Measurements from ENCODE around the gene ARHGEF17.

ARHGEF17 gene

DNA sequence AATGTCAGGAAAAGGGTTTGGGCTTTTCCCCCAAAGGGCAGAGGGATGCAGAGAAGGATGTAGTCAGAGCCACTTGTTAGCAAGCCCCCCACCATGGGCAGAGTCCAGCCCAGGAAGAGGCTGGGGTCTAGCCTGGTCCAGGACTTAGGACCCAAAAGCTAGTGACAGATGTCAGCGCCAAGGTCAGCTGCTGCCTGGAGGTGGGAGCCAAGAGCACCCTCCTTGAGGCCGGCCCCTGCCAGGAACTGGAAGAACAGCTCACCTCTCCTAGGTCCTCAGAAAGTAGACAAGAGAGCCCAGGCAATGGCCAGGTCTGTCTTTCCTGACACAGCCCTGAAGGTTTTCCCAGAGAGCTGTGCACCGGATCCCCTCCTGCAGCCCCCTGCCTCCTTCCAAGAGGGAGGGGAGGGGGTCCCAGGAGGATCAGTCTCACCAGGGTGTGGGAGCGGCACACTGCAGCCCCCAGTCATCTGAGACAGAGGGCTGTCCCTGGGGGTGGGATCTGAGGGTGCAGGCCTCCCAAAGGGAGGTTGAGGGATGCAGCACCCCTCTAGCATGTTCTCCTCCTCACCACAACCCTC, 14.6 kb upstream of the ARHGEF17 start:
- no peak for DNase-seq (ENCODE audit: low read depth)

DNA sequence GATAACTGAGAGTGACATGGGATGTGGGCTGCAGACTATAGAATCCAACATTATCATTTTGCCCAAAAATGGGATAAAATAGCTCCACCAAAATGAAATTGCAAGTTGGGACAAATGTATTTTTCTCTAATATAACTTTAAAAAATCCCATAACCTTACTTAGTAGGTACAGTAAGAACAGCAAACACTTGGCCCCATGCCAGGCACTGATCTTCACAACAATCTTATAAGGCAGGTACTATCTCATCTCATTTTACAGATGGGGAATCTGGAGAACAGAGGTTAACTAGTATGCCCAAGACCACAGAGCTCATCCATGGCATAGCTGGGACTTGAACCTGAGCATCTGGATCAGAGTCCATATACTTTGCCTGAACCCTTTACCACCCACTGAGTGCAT, 13.5 kb upstream of the ARHGEF17 start:
- no peak for DNase-seq (ENCODE audit: low read depth)

DNA sequence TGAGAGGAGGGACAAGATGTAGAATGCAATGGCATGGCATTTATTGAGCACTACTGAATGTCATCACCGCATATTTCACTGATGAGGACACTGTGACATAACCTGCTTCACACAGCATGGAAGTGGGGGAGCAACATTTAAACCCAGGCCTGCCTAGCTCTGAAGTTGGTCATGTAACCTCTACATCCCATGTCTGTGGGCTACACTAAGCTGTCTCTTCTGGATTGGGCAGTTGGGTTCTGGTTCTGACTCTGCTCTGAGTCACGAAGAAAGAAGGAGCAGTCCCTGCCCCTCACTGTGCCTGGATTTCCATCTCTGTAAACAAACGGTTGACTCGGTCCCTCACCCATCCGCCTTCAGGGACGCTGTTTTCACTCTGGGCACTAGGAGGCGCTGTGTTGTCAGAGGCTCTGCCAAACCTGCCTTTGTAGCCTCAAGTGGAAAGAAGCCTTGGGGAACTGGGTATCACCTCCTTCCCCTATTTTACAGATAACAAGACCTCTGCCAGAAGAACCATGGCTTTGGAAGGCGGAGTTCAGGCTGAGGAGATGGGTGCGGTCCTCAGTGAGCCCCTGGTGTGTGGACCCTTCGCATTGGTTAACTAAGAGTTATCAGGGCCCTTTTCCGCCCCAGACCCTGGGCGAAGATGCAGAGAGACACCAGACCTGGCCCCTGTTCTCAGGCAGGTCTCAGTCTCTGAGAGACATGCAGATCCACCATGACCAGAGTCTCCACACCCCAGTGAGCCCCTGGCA, 12.7 kb upstream of the ARHGEF17 start:
- DNase-seq (ENCODE audit: low read depth): peak; percentile 18

DNA sequence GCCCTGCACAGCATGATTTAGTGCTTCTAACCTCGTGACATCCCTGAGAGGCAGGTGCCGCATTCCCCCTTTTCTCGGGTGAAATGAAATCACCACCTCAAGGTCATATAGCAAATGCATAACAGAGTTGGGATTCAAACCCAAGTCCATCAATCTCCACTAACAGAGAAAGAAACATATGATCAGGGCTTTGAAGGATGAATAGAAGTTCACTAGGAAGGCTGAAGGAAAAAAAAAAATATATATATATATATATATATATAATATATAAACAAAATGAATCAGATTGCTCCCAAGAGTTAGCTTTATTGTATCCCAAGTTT, 12.1 kb upstream of the ARHGEF17 start:
- no peak for DNase-seq (ENCODE audit: low read depth)

DNA sequence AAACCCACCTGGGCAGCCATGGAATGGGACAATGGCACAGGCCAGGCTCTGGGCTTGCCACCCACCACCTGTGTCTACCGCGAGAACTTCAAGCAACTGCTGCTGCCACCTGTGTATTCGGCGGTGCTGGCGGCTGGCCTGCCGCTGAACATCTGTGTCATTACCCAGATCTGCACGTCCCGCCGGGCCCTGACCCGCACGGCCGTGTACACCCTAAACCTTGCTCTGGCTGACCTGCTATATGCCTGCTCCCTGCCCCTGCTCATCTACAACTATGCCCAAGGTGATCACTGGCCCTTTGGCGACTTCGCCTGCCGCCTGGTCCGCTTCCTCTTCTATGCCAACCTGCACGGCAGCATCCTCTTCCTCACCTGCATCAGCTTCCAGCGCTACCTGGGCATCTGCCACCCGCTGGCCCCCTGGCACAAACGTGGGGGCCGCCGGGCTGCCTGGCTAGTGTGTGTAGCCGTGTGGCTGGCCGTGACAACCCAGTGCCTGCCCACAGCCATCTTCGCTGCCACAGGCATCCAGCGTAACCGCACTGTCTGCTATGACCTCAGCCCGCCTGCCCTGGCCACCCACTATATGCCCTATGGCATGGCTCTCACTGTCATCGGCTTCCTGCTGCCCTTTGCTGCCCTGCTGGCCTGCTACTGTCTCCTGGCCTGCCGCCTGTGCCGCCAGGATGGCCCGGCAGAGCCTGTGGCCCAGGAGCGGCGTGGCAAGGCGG, 11.4 kb upstream of the ARHGEF17 start:
- DNase-seq (ENCODE audit: low read depth): no peak

DNA sequence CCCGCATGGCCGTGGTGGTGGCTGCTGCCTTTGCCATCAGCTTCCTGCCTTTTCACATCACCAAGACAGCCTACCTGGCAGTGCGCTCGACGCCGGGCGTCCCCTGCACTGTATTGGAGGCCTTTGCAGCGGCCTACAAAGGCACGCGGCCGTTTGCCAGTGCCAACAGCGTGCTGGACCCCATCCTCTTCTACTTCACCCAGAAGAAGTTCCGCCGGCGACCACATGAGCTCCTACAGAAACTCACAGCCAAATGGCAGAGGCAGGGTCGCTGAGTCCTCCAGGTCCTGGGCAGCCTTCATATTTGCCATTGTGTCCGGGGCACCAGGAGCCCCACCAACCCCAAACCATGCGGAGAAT, 10.9 kb upstream of the ARHGEF17 start:
- DNase-seq (ENCODE audit: low read depth): no peak

DNA sequence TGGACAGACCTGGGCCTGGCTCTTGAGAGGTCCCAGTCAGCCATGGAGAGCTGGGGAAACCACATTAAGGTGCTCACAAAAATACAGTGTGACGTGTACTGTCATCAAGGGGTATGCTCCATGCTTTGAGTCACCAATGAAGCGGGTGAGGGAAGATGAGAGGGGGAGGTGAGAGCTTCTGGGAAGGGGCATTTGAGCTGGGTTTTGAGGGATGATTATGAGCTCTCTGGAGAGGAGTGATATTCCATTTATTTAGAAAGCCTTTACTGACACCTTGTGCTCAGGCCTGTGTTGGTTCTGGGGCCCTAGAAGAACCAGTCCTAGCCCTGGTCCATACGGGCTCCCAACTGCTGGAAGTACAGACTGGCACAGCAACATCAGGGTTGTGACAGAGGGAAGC, 10.4 kb upstream of the ARHGEF17 start:
- DNase-seq (ENCODE audit: low read depth): no peak

DNA sequence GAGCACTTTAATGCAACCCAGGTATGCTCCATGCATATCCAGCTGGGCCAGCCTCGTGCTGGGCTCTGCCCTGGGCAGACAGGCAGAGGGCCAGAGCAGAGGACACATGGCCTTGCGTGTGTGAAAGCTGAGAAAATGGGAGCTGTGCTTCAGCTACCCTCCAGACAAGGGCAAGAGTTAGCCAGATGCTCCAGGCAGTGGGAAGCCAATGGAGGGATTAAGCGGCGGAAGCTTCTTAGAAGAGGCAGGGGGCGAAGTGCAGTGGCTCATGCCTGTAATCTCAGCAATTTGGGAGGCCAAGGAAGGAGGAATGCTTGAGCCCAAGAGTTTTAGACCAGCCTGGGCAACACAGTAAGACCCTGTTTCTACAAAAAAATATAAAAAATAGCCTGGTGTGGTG, 9.8 kb upstream of the ARHGEF17 start:
- DNase-seq (ENCODE audit: low read depth): no peak

DNA sequence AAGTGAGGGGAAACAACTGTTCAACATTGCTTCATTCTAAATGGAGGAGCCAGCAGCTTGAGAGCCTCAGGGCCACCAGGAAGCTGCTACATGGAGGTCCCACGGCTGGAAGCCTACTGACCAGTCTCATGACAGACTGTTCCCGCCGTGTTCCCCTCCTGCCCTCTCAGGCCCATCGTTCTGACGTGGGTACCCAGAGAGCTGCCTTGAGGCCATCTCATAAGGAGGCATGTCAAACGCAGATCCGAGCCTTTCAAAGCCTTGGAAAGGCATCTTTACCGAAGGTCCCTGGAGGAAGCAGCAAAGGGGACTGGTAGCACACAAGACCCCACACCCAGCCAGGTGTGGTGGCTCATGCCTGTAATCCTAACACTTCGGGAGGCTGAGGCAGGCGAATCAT, 8.3 kb upstream of the ARHGEF17 start:
- no peak for DNase-seq (ENCODE audit: low read depth)

DNA sequence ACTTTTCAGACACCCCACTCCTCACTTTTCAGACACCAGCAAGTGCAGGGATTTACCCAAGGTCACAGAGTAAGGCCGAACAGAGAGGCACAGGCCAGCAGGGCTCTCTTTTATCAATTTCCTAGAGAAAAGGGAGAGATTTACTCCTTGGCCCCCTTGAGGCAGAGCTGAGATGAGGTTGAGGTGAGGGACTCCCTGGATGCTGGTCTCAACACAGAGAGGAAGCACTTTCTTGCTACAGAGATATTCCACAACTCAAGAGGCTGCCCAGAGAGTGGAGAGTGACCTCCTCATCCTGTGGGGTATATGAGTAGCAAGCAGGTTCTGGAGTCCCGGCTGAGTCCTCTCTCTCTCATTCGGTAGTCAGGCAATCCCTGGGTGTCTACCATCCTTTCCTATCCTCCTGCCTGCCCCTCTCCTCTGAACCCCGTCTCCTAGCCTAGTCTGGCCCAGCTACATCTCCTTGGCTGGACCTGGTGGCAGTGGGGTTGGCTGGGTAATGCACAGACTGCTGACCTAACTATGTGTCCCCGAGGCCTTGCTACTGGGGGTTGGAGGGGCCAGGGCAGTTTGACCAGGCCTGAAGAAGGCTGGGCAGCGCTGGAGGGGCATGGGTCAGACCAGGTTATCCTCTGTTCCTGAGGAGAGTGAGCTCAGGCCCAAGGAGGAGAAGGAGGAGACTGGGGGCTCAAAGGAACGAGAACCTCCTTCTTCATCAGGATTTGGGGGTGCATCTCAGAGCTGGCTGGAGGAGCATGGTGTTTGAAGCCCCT, 1.8 kb upstream of the ARHGEF17 start:
- DNase-seq (ENCODE audit: low read depth): no peak

DNA sequence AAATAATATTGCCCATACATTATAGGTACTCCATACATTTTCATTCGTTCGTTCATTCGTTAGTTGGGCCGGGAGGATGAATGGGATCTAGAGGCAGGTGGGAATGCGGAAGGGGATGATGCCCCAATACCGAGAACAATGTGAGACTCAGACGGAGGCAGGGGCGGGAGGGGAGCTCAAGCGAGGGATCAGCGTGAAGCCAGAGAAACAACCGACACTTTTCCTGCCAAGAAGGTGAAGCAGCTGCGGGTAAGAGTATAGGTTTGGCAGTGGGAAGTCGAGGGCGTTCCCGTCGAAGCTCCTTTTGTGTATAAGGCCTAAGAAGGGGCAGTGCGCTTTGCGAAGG, 1.1 kb upstream of the ARHGEF17 start:
- DNase-seq (ENCODE audit: low read depth): no peak

DNA sequence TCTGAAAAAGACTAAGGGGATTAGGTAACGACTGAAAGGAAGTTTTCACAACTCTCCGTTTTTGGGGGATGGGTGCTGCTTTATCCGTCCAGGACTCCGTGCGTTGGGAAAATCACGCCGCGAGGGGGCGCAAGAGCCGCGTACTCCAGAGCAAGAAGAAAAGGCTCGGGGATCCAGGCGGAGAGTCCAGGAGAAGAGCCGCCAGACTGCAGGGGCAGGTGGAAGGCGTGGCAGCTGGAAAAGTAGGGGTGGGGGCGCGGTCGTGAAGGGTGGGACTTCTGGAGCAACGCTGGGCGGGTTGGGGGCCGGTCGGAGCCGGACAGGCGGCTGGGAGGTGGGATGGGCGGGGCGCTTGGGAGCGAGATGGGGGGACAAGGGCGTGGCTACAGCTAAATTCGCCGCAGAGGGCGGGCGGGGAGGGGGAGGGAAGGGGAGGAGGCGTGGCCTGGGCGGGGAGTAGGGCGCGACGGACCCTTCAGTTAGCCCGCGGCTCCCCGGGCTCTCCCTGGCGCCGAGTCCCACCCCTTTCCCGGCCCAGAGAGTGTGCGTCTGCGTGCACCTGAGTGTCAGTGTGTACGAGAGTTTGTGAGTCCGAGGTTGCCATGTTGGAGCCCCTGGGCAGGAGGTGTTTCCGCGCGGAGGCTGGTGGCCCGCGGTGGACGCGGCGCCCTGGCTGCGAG, 613 bp upstream of the ARHGEF17 start:
- DNase-seq (ENCODE audit: low read depth): peak; percentile 65

DNA sequence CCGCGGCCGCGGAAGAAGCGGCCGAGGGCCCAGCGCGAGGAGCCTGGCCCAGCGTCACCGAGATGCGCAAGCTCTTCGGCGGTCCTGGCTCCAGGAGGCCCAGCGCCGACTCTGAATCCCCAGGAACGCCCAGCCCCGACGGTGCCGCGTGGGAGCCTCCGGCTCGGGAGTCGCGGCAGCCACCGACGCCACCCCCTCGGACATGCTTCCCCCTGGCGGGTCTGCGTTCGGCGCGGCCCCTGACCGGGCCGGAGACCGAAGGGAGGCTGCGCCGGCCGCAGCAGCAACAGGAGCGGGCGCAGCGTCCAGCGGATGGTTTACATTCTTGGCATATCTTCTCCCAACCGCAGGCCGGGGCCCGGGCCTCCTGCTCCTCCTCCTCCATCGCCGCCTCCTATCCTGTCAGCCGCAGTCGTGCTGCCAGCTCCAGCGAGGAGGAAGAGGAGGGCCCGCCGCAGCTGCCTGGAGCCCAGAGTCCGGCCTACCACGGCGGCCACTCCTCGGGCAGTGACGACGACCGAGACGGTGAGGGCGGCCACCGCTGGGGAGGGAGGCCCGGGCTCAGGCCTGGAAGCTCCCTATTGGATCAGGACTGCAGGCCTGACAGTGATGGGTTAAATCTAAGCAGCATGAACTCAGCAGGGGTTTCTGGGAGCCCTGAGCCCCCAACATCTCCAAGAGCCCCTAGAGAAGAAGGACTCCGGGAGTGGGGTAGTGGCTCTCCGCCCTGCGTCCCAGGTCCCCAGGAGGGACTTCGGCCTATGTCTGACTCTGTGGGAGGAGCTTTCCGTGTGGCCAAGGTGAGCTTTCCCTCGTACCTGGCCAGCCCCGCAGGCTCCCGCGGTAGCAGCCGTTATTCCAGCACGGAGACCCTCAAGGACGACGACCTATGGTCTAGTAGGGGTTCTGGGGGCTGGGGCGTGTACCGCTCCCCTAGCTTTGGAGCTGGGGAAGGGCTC, 1.2 kb downstream of the ARHGEF17 start:
- no peak for DNase-seq (ENCODE audit: low read depth)

DNA sequence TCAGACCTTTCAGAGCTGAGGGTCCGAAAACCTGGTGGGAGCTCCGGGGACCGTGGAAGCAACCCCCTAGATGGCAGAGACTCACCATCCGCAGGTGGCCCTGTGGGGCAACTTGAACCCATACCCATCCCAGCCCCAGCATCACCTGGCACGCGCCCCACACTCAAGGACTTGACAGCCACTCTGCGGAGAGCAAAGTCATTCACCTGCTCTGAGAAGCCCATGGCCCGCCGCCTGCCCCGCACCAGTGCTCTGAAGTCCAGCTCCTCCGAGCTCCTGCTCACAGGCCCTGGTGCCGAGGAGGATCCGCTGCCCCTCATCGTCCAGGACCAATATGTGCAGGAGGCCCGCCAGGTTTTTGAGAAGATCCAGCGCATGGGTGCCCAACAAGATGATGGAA, 2.0 kb downstream of the ARHGEF17 start:
- no peak for DNase-seq (ENCODE audit: low read depth)

DNA sequence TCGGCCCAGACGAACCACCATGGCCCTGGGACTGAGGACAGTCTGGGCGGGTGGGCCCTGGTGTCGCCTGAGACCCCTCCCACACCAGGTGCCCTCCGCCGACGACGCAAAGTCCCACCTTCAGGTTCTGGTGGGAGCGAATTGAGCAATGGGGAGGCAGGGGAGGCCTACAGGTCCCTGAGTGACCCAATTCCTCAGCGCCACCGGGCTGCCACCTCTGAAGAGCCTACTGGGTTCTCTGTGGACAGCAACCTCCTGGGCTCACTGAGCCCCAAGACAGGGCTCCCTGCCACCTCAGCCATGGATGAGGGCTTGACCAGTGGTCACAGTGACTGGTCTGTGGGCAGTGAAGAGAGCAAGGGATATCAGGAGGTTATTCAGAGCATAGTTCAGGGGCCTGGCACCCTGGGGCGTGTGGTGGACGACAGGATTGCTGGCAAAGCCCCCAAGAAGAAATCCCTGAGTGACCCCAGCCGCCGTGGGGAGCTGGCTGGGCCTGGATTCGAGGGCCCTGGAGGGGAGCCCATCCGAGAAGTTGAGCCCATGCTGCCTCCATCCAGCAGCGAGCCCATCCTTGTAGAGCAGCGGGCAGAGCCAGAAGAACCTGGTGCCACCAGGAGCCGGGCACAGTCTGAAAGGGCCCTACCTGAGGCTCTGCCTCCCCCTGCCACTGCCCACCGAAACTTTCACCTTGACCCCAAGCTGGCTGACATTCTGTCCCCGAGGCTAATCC, 2.8 kb downstream of the ARHGEF17 start:
- DNase-seq (ENCODE audit: low read depth): no peak

DNA sequence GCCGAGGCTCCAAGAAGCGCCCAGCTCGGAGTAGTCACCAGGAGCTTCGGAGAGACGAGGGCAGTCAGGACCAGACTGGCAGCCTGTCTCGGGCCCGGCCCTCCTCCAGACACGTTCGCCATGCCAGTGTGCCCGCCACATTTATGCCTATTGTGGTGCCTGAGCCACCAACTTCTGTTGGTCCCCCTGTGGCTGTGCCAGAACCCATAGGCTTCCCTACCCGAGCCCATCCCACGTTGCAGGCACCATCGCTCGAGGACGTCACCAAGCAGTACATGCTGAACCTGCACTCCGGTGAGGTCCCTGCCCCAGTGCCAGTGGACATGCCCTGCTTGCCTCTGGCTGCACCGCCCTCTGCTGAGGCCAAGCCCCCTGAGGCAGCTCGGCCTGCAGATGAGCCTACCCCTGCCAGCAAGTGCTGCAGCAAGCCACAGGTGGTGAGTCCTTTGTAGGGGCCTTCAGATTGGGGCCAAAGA, 3.4 kb downstream of the ARHGEF17 start:
- no peak for DNase-seq (ENCODE audit: low read depth)

DNA sequence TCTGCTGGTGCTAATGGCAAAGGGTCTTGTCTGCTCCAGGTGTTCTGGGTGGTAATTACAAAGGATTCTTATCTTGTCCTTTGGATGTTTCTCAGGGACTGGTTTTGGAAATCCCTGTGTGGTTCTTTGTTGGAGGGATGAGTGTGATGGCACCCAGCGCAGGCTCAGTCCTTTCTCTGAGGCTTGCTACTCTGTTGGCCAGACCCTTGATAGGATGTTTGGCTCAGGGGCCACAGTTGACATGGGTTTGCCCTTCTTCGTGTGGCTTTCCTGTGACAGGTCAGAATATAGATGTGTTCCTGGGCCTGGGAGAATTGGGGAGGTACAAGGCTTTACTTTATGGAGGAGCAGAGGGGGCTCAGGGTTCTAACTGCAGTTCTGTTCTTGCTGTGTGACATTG, 4.0 kb downstream of the ARHGEF17 start:
- no peak for DNase-seq (ENCODE audit: low read depth)

DNA sequence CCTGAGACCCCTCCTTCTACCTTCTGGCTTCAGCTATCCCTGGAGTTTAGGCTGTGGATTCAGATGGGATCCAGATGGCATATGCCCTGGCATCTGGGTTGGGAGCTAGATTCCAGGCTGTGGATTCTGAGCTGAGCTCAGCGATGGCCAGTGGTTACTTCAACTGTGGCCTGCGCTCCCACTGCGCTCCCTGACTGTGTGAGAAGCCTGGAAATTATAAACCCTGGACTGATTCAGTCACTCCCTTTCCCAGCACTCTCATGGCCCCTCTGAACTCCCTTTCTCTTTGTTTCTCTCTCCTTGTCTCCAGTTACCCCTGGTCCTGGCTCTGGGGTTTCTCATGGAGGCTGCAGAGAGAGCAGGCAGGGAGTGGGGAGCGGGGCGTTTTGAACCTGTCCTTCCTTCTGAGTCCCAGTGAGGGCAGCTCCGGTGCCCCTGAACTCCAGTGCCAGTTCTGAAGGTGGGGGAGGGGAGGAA, 4.8 kb downstream of the ARHGEF17 start:
- no peak for DNase-seq (ENCODE audit: low read depth)

DNA sequence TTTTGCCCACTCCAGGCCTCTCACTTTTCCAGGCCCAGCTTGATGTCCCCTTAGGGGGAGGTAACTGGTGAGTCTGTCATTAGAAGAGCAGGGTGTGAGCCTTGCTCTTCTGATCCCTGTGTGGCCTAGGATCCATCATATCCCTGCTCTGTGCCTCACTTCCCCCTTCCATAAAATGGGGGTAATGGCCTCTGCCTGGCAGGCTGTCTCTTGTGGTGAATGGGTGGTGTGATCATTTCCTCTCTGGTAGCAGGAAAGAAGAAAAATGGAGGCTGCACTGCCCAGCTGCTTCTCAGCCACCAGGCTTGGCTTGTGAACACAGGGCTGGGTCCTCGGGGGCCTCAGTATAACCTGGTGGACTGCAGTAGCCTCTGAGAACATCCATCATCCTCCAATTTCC, 5.6 kb downstream of the ARHGEF17 start:
- DNase-seq (ENCODE audit: low read depth): no peak
